Retinal pigment epithelial cell (primary cell): ENCODE measurements around the gene ZNF792.
"Not testable (repeated sequence)": the region's sequence is repeated elsewhere in the genome, so short reads cannot be mapped to it uniquely, and the experiment has no call there.

Experiments
- DNase-seq: peaks from one replicate; pipeline ENCODE4 v3.0.0-alpha.2; 2010; ENCODE audit warnings: low read depth
- H3K4me3 ChIP-seq: 2 replicates; pipeline ENCODE4 v1.5.1; 2011; ENCODE audit warnings: mild to moderate bottlenecking, low read length, control low read depth, moderate library complexity
- TF ChIP-seq, protein P1 (sequence below): conservative IDR thresholded peaks from 2 replicates; pipeline ENCODE4 v1.5.1; 2011; ENCODE audit warnings: low read depth, low read length, control low read depth, inconsistent platforms

The ZNF792 gene

DNA sequence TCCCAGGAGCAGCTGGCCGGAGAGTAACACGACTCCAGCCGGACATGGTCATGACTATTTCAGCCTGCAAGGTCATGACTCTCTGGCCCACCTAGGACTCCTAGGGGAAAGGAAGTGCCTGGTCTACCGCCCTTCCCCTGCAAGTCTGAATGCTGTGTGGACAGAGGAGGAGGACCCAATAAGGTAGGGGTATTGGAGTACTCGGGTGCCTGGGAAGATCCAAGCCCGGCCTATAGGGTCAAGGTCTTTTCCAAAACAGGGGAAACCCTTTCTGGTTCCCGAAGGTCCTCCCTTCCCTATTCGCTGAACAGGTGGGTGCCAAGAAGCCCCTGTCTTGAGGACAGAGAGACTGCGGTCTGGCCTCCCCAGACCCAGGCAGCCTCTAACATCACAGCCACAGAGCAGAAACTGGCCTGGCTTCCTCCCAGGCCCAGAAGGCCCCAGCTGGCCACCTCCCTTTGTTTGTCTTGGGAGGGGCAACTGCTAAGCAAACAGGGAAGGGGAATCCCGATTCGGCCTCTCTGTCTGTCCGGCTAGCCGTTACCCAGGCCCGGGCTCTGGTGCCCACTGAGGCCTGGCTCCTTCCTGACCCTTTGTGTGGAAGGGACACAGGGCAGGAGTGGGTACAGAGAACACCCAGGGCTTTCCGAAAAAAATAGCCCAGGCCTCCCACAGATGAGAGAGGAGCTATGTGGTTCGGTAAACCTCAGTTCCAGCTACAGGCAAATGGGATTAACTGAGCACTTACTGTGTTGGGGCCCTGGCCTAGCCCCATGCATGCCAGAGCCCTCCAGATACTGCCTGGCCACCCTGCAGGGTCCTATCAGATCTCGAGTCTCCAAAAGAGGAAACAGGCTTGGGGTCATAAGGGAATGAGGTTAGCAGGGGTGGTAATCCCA lies 30.9 kb upstream of the ZNF792 start:
- TF ChIP-seq, protein P1, sequence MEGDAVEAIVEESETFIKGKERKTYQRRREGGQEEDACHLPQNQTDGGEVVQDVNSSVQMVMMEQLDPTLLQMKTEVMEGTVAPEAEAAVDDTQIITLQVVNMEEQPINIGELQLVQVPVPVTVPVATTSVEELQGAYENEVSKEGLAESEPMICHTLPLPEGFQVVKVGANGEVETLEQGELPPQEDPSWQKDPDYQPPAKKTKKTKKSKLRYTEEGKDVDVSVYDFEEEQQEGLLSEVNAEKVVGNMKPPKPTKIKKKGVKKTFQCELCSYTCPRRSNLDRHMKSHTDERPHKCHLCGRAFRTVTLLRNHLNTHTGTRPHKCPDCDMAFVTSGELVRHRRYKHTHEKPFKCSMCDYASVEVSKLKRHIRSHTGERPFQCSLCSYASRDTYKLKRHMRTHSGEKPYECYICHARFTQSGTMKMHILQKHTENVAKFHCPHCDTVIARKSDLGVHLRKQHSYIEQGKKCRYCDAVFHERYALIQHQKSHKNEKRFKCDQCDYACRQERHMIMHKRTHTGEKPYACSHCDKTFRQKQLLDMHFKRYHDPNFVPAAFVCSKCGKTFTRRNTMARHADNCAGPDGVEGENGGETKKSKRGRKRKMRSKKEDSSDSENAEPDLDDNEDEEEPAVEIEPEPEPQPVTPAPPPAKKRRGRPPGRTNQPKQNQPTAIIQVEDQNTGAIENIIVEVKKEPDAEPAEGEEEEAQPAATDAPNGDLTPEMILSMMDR: no peak

DNA sequence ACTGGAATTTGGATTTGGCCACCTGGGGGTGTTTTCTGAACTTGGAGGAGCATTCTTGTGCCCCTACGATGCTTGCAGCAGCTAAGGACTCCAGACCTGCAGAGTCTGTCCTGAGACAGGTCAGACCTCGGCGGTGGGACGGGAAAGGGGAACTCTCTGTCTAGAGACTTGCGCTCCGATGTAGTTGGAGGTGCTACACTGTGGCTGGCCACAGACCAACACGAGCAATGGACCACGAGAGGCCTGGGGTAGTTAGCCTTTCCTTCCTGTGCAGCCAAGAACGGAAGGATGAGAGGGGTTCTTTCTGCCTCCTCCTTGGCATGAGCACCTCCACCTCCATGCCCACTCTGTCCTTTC lies 30.2 kb upstream of the ZNF792 start:
- no peak overlapping the region for H3K4me3 ChIP-seq
- no peak for DNase-seq
- TF ChIP-seq, protein P1: no peak

More for the DNA sequence above, 30.9 kb upstream of the ZNF792 start:
- no peak for DNase-seq
- no peak overlapping the region for H3K4me3 ChIP-seq

DNA sequence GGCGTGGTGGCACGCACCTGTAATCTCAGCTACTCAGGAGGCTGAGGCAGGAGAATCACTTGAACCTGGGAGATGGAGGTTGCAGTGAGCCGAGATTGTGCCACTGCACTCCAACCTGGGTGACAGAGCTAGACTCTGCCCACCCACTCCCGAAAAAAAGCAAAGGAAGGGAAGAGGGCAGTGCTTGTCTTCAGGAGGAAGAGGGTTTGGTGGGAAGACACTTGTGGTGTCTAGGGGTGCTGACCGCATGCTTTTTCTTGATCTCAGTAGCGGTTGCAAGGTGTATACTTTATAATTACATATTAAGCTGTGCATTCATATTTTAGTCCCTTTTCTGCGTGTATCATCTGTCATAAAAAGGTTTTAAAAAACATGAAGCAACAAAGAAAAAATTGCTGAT lies 28.6 kb upstream of the ZNF792 start:
- H3K4me3 ChIP-seq, DNase-seq: not testable (repeated sequence)

DNA sequence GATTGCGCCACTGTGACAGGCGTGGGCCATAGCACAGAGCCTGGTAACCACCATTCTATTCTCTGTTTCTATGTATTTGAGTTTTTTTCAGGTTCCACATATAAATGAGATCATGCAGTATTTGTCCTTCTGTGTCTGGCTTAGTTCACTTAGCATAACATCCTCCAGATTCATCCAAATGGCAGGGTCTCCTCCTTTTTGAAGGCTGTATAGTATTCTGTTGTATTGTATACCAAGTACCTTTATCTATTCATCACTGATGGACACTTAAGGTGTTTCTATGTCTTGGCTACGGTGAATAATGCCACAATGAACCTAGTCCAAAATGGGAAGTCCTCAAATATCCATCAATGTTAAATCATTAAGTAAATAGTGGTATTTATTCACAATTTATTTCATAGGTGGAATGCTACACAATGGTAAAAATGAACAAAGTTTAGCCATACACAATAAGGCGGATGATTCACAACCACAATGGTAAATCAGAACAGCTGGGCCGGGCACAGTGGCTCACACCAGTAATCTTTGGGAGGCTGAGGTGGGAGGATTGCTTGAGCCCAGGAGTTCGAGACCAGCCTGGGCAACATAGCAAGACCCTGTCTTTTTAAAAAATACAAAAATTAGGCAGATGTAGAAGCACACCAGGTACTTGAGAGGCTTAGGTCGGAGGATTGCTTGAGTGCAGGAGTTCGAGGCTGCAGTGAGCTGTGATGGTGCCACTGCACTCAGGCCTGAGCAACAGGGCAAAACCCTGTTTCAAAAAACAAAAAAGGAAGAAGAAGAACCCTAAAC lies 27.7 kb upstream of the ZNF792 start:
- TF ChIP-seq, protein P1: no peak
- H3K4me3 ChIP-seq: no peak overlapping the region
- DNase-seq: no peak

DNA sequence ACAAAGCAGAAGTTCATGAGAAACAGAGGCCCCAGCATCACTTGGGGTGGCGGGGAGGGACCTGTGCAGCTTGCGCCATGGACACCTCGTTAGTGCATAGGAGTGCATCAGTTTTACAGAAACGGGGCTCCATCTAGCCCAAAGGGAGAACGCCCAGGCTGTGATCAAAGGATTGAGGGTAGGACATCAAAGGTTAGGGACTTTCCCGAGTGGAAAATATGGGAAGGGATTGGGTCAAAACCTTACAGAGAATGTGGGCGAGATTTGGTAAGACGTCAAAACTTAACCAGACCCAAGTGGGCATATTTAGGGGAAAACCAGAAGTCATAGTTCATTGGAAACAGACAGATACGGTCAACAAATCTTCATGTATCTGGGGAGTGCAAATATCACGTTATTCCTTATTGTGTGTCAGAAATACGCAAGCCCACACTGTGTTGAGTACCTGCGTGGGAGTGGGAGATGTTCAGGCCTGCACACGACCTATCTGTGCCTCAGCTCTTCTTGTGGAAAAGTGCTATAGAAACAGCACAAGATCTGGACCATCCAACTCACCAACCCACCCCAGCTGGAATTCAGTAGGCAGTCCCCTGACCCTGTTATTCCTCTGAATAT lies 26.7 kb upstream of the ZNF792 start:
- TF ChIP-seq, protein P1: no peak
- H3K4me3 ChIP-seq: no peak overlapping the region
- no peak for DNase-seq

DNA sequence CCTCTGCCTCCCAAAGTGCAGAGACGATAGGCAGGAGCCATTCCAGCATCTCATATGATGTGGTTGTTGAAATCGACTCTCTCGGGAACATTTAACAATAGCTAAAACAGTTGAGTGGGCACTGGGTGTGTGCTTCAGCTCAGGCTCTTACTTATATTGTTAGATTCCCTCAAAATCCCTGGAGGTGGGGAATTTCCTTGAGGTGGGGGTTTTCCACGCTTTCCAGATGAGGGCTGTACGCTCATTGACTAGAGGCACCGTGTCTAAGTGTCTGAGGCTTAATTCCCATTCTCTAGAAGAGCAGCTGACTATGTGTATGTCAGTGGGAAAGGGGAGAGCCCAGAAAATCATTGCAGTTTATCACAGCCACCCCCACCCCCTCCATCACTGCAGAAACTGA lies 25.3 kb upstream of the ZNF792 start:
- DNase-seq: no peak
- H3K4me3 ChIP-seq: no peak overlapping the region
- TF ChIP-seq, protein P1: no peak

DNA sequence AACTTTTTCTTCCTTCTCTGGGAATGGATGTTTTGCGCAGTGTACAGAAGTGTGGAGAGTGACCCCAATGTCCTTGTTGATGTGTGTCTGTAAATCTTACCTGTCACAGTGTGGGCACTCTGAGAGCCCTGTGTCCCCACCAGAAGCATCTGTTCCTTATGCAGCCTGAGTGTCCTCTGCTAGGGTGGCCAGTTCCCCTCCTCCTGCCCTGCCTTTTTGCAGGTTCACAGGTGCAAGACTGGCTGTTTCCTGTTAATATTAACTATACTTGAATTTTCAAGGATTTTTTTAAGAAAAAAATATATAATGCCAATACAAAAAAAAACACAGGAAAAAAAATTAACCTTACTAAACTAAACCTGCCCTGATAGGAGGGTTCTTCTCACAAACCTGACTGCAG lies 24.1 kb upstream of the ZNF792 start:
- H3K4me3 ChIP-seq: no peak overlapping the region
- DNase-seq: no peak
- TF ChIP-seq, protein P1: no peak
